B cell (primary cell): Measurements from ENCODE around the gene TMED5. TPM values are rescaled to one million over a fixed set of nuclear protein-coding genes. Genes with fewer than 3 reads are reported as not detected.

Experiments
- ATAC-seq: fragments of 200-7000 bp; cut with Tn5 transposase; one replicate; pipeline ENCODE4 v1.10.0; 2021; ENCODE audit warnings: low read depth, mild to moderate bottlenecking, moderate number of reproducible peaks, moderate library complexity
- CTCF ChIA-PET: fragments of 350-600 bp; sonication (Branson Sonifier 250); formaldehyde crosslinking; loops from one replicate; lab custom pipeline; 2021; ENCODE audit warnings: antibody characterized with exemption, inconsistent platforms; lab: Charles Lee
- POLR2A ChIA-PET: fragments of 350-600 bp; sonication (Branson Sonifier 250); formaldehyde crosslinking; loops from one replicate; lab custom pipeline; 2021; ENCODE audit warnings: antibody characterized with exemption; lab: Charles Lee
- DNase-seq: peaks from one replicate; pipeline ENCODE4 v3.0.0; 2013
- H2AFZ ChIP-seq: 2 replicates; pipeline ENCODE4 v1.6.1; 2012; ENCODE audit warnings: mild to moderate bottlenecking, low read depth, low read length; ENCODE audit not compliant: insufficient read depth, poor library complexity, severe bottlenecking
- H3K27ac ChIP-seq, 2 donors: 1 replicate in 1 of 2; 2 replicates in 1 of 2; pipeline ENCODE4 v1.5.1; 2012 to 2013; ENCODE audit warnings: low read length in 2 of 2, mild to moderate bottlenecking in 2 of 2, moderate library complexity in 1 of 2
- H3K27me3 ChIP-seq, 4 experiments: fragments of 200-600 bp in 1 of 4; sonication (generic) in 1 of 4; replicated peaks in 1 of 4; 1 replicate in 2 of 4; 2 replicates in 2 of 4; pipeline versions ENCODE4 v1.6.1 to v1.7.0; 2013 to 2016; ENCODE audit warnings: low read length in 3 of 4, mild to moderate bottlenecking in 2 of 4, mixed read lengths in 1 of 4, moderate library complexity in 1 of 4; ENCODE audit not compliant: insufficient read depth in 4 of 4, control insufficient read depth in 3 of 4; ENCODE audit errors: control extremely low read depth in 1 of 4
- H3K36me3 ChIP-seq, 2 experiments: replicated peaks in 1 of 2; 1 replicate in 1 of 2; 2 replicates in 1 of 2; pipeline versions ENCODE4 v1.6.1 to v1.7.1; 2013; ENCODE audit warnings: low read length in 1 of 2; ENCODE audit not compliant: insufficient read depth in 2 of 2, control insufficient read depth in 1 of 2; ENCODE audit errors: control extremely low read depth in 1 of 2, extremely low read depth in 1 of 2
- H3K4me1 ChIP-seq, 2 donors: fragments of 200-600 bp in 1 of 2; sonication (generic) in 1 of 2; 1 replicate in 1 of 2; 2 replicates in 1 of 2; pipeline versions ENCODE4 v1.5.1 to v1.6.1; 2013 to 2017; ENCODE audit warnings: low read length in 2 of 2; ENCODE audit not compliant: control insufficient read depth in 2 of 2, insufficient read depth in 2 of 2
- H3K4me2 ChIP-seq: replicated peaks from 2 replicates; pipeline ENCODE3; 2012; ENCODE audit warnings: mild to moderate bottlenecking, low read depth, low read length; ENCODE audit not compliant: poor library complexity, severe bottlenecking
- H3K4me3 ChIP-seq, 5 experiments: fragments of 200-600 bp in 1 of 5; sonication (generic) in 1 of 5; 1 replicate in 3 of 5; 2 replicates in 2 of 5; pipeline versions ENCODE4 v1.5.1 to v1.7.0; 2011 to 2016; ENCODE audit warnings: low read length in 4 of 5, mild to moderate bottlenecking in 4 of 5, low read depth in 2 of 5, control low read depth in 1 of 5, moderate library complexity in 1 of 5; ENCODE audit not compliant: insufficient read depth in 1 of 5; ENCODE audit errors: control extremely low read depth in 1 of 5, extremely low read depth in 1 of 5
- H3K79me2 ChIP-seq: fragments of 200-600 bp; sonication (generic); one replicate; pipeline ENCODE4 v1.6.0; 2016; ENCODE audit warnings: low read length; ENCODE audit not compliant: control insufficient read depth, insufficient read depth
- H3K9ac ChIP-seq: fragments of 200-600 bp; sonication (generic); 2 replicates; pipeline ENCODE4 v1.6.1; 2017; ENCODE audit warnings: mild to moderate bottlenecking, low read length, moderate library complexity
- H3K9me3 ChIP-seq, 3 donors: one replicate each; pipeline versions ENCODE4 v1.6.1 to v1.7.1; 2013; ENCODE audit warnings: low read length in 2 of 3; ENCODE audit not compliant: control insufficient read depth in 2 of 3, insufficient read depth in 1 of 3; ENCODE audit errors: control extremely low read depth in 1 of 3
- H4K20me1 ChIP-seq: 2 replicates; pipeline ENCODE4 v1.6.0; 2012; ENCODE audit warnings: mild to moderate bottlenecking, low read length; ENCODE audit not compliant: insufficient read depth, control insufficient read depth, poor library complexity, severe bottlenecking
- H3K27ac Mint-ChIP-seq: one replicate; pipeline ENCODE4 v1.8.0; 2021; ENCODE audit warnings: mixed read lengths
- H3K27me3 Mint-ChIP-seq: one replicate; pipeline ENCODE4 v1.8.0; 2021; ENCODE audit warnings: mixed read lengths
- H3K4me1 Mint-ChIP-seq: one replicate; pipeline ENCODE4 v1.8.0; 2021; ENCODE audit warnings: mixed read lengths
- H3K4me3 Mint-ChIP-seq: one replicate; pipeline ENCODE4 v1.8.0; 2021; ENCODE audit warnings: mixed read lengths
- H3K9me3 Mint-ChIP-seq: one replicate; pipeline ENCODE4 v1.8.0; 2022; ENCODE audit warnings: mixed read lengths; ENCODE audit not compliant: insufficient read depth
- CTCF ChIP-seq: fragments of 200-600 bp; IDR thresholded peaks from one replicate; pipeline ENCODE4 v1.8.0; 2022; ENCODE audit warnings: antibody characterized with exemption, mild to moderate bottlenecking
- EZH2 ChIP-seq: IDR thresholded peaks from 2 replicates; pipeline ENCODE4 v1.6.1; 2012; ENCODE audit warnings: borderline replicate concordance, low read depth, mild to moderate bottlenecking, moderate library complexity, low read length; ENCODE audit not compliant: insufficient read depth, poor library complexity, severe bottlenecking
- WGBS: methylation state at CpG from one replicate; pipeline ENCODE4 v1.1.5; 2013; ENCODE audit warnings: missing lambda C conversion rate; ENCODE audit not compliant: insufficient coverage; 5-methylcytosine and 5-hydroxymethylcytosine counted together
- intact Hi-C: fragments of 100-400 bp; cut with micrococcal nuclease; formaldehyde crosslinking; loops from one replicate; pipeline ENCODE4 v1.10.0; 2022
- polyA plus RNA-seq: library from polyadenylated mRNA; depleted of rRNA; stranded (reverse); fragments of >200 nt; gene quantifications from 2 replicates; pipeline ENCODE4 v1.2.3, GENCODE V29; 2012
- total RNA-seq, 2 donors: library from RNA; stranded (reverse); fragments of 120-200 nt in 1 of 2; gene quantifications; 1 replicate in 1 of 2; 2 replicates in 1 of 2; pipeline versions ENCODE4 v1.2.3 to v1.2.4, GENCODE V29; 2013 to 2022

Gene TMED5
- total and polyA plus RNA-seq, 2 donors (not counting 1 experiment from before 2014, with no cell fraction given) = 23.7 to 46.1 TPM

GRCh38 chr1:93143136-93143535 is 37.1 kb downstream of the TMED5 start:
- CTCF ChIA-PET = interaction anchor here (1.2 kb wide), 1 partner anchor 162 kb away, joined by 3 read pairs; no protein-coding TSS in a partner anchor
- 80% methylated on average over 1 of the region's 1 CpG for WGBS
- H3K27ac Mint-ChIP-seq = no peak overlapping the region

GRCh38 chr1:93142161-93142560 is 38.1 kb downstream of the TMED5 start:
- intact Hi-C loops = no loop called here
- ChIA-PET CTCF (no interaction called here), POLR2A (no interaction called here)
- no peak overlapping the region for H3K4me3 ChIP-seq
- H3K79me2 ChIP-seq = no peaks in the 10 kb centered on the region
- no peak overlapping the region for H3K4me2 ChIP-seq
- Mint-ChIP-seq H3K27me3 (no peaks in the 10 kb centered on the region), H3K27ac (no peak overlapping the region), H3K4me1 (no peaks in the 10 kb centered on the region), H3K4me3 (no peak overlapping the region), H3K9me3 (no peaks in the 10 kb centered on the region)
- no peaks in the 10 kb centered on the region for H3K4me1 ChIP-seq
- H2AFZ ChIP-seq = no peak overlapping the region
- DNase-seq (no peak), ATAC-seq (no peak)
- H3K27me3 ChIP-seq = no peaks in the 10 kb centered on the region
- H4K20me1 ChIP-seq = no peaks in the 10 kb centered on the region
- no peak for TF ChIP-seq EZH2
- no peak for TF ChIP-seq CTCF
- H3K36me3 ChIP-seq = peaks cover 11 to 23% of the 10 kb centered on the region in 2 experiments
- no peak overlapping the region for H3K27ac ChIP-seq
- no peak overlapping the region for H3K9ac ChIP-seq
- no peaks in the 10 kb centered on the region for H3K9me3 ChIP-seq
- WGBS = 92% methylated on average over 1 of the region's 2 CpGs

More at GRCh38 chr1:93143136-93143535, 37.1 kb downstream of the TMED5 start:
- H3K27me3 Mint-ChIP-seq = no peaks in the 10 kb centered on the region
- no peaks in the 10 kb centered on the region for H3K9me3 Mint-ChIP-seq
- TF ChIP-seq EZH2 (no peak), CTCF (no peak)
- no peak for ATAC-seq
- Histone ChIP-seq H2AFZ (no peak overlapping the region), H4K20me1 (no peaks in the 10 kb centered on the region), H3K36me3 (peaks cover 9 to 19% of the 10 kb centered on the region in 2 experiments), H3K9ac (no peak overlapping the region), H3K79me2 (no peaks in the 10 kb centered on the region), H3K9me3 (no peaks in the 10 kb centered on the region), H3K27me3 (no peaks in the 10 kb centered on the region), H3K27ac (no peak overlapping the region), H3K4me1 (no peaks in the 10 kb centered on the region), H3K4me3 (no peak overlapping the region), H3K4me2 (no peak overlapping the region)
- H3K4me1 Mint-ChIP-seq = no peaks in the 10 kb centered on the region
- intact Hi-C loops = no loop called here
- H3K4me3 Mint-ChIP-seq = no peak overlapping the region
- POLR2A ChIA-PET = no interaction called here
- no peak for DNase-seq
